Loucy (cell line): Measurements from ENCODE around the gene TTI1.

Experiments used
- H2AFZ ChIP-seq: fragments of 200-600 bp; sonication (generic); 2 replicates; pipeline ENCODE4 v1.6.0; 2016; ENCODE audit warnings: antibody characterized with exemption, mild to moderate bottlenecking, low read length, moderate library complexity
- H3F3A ChIP-seq: fragments of 200-600 bp; 2 replicates; pipeline ENCODE4 v1.6.0; 2016; ENCODE audit warnings: antibody characterized with exemption, low read depth, mild to moderate bottlenecking
- H3K27me3 ChIP-seq: fragments of 200-600 bp; sonication (generic); 2 replicates; pipeline ENCODE4 v1.6.1; 2014; ENCODE audit warnings: low read length, mild to moderate bottlenecking; ENCODE audit not compliant: insufficient read depth, poor library complexity, severe bottlenecking
- H3K36me3 ChIP-seq: fragments of 200-600 bp; sonication (generic); 2 replicates; pipeline ENCODE4 v1.6.1; 2016; ENCODE audit warnings: low read length; ENCODE audit not compliant: insufficient read depth
- H3K4me1 ChIP-seq: fragments of 200-600 bp; sonication (generic); 2 replicates; pipeline ENCODE4 v1.5.1; 2014; ENCODE audit warnings: low read length, mild to moderate bottlenecking; ENCODE audit not compliant: insufficient read depth, poor library complexity, severe bottlenecking
- H3K4me2 ChIP-seq: fragments of 200-600 bp; sonication (generic); 2 replicates; pipeline ENCODE4 v1.6.0; 2014; ENCODE audit warnings: antibody characterized with exemption, low read length, low read depth, mild to moderate bottlenecking; ENCODE audit not compliant: poor library complexity, severe bottlenecking
- H3K4me3 ChIP-seq: fragments of 200-600 bp; sonication (generic); 2 replicates; pipeline ENCODE4 v1.5.1; 2014; ENCODE audit warnings: low read length, mild to moderate bottlenecking, mixed read lengths; ENCODE audit not compliant: poor library complexity, severe bottlenecking
- H3K79me2 ChIP-seq: fragments of 200-600 bp; sonication (generic); 2 replicates; pipeline ENCODE4 v1.6.1; 2014; ENCODE audit warnings: low read length; ENCODE audit not compliant: insufficient read depth
- H3K9ac ChIP-seq: fragments of 200-600 bp; sonication (generic); 2 replicates; pipeline ENCODE4 v1.6.0; 2014; ENCODE audit warnings: mild to moderate bottlenecking, low read depth, low read length, moderate library complexity; ENCODE audit not compliant: poor library complexity, severe bottlenecking
- H3K9me2 ChIP-seq: fragments of 200-600 bp; sonication (generic); replicated peaks from 2 replicates; pipeline ENCODE4 v1.6.1; 2016; ENCODE audit warnings: low read depth, low read length, mixed read lengths
- H3K9me3 ChIP-seq: fragments of 200-600 bp; sonication (generic); 2 replicates; pipeline ENCODE4 v1.6.1; 2014; ENCODE audit warnings: mild to moderate bottlenecking, antibody characterized with exemption, low read length, low read depth; ENCODE audit not compliant: insufficient read depth
- H4K20me1 ChIP-seq: fragments of 200-600 bp; sonication (generic); 2 replicates; pipeline ENCODE4 v1.6.0; 2014; ENCODE audit warnings: antibody characterized with exemption, low read length, mild to moderate bottlenecking; ENCODE audit not compliant: insufficient read depth, poor library complexity, severe bottlenecking
- EZH2phosphoT487 ChIP-seq: fragments of 200-600 bp; IDR thresholded peaks from 2 replicates; pipeline ENCODE4 v1.6.1; 2018; ENCODE audit warnings: antibody characterized with exemption, mild to moderate bottlenecking, moderate library complexity, borderline replicate concordance
- TF ChIP-seq, protein P1 (sequence below): fragments of 200-600 bp; sonication (generic); conservative IDR thresholded peaks from 2 replicates; pipeline ENCODE4 v1.5.1; 2014; ENCODE audit warnings: mild to moderate bottlenecking, antibody characterized with exemption, low read length

TTI1 gene

DNA sequence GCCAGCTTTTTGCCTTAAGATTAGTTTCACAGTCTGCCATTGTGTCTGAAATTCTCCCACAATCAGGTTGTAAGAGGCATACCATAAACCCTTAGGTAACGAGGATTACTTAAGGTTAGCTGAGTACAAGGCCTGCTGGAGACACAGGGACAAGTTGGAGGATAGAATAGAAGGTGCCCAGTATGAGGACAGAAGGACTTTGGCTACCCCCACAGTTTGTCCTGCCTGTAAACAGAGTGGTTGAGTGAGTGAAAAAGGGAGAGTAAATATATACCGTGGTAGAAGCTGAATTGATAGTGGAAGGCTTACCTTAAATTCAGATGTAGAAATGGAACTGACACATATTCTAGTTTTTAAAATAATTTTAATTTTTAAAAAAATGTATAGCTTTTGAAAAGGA is 19.6 kb upstream of the TTI1 start:
- TF ChIP-seq, protein P1, sequence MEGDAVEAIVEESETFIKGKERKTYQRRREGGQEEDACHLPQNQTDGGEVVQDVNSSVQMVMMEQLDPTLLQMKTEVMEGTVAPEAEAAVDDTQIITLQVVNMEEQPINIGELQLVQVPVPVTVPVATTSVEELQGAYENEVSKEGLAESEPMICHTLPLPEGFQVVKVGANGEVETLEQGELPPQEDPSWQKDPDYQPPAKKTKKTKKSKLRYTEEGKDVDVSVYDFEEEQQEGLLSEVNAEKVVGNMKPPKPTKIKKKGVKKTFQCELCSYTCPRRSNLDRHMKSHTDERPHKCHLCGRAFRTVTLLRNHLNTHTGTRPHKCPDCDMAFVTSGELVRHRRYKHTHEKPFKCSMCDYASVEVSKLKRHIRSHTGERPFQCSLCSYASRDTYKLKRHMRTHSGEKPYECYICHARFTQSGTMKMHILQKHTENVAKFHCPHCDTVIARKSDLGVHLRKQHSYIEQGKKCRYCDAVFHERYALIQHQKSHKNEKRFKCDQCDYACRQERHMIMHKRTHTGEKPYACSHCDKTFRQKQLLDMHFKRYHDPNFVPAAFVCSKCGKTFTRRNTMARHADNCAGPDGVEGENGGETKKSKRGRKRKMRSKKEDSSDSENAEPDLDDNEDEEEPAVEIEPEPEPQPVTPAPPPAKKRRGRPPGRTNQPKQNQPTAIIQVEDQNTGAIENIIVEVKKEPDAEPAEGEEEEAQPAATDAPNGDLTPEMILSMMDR, result no peak
- Histone ChIP-seq H4K20me1 (peaks cover 32% of the 10 kb centered on the region), H3K79me2 (peaks cover 55% of the 10 kb centered on the region), H3F3A (no peaks in the 10 kb centered on the region), H3K9me3 (no peaks in the 10 kb centered on the region), H3K4me1 (no peaks in the 10 kb centered on the region), H3K9ac (no peak overlapping the region), H3K4me2 (no peak overlapping the region), H3K27me3 (no peaks in the 10 kb centered on the region), H3K9me2 (no peaks in the 10 kb centered on the region), H2AFZ (no peak overlapping the region), H3K4me3 (no peak overlapping the region), H3K36me3 (peaks cover 58% of the 10 kb centered on the region)

DNA sequence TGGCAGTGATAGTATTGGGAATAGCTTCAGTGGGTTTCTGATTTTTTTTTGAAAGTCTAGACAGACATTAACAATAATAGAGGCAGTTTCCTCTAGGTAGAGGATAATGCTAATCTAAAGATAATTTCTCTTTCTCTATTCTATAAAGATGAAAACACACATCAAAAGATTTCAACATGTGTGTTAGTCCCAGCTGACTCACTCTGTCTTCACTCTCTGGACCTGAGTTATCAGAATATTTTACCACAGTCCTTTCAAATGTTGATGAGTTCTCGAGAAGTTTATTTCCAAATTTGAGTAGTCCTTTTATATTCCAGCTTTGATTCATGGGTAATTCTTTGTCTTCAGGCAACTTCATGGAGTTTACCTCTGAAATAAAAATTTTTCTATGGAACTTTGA is 17.4 kb upstream of the TTI1 start:
- Histone ChIP-seq H2AFZ (no peak overlapping the region), H3K79me2 (peaks cover 74% of the 10 kb centered on the region), H3K4me1 (no peaks in the 10 kb centered on the region), H3F3A (no peaks in the 10 kb centered on the region), H3K9ac (no peak overlapping the region), H3K27me3 (no peaks in the 10 kb centered on the region), H3K9me2 (no peaks in the 10 kb centered on the region), H3K9me3 (no peaks in the 10 kb centered on the region), H4K20me1 (peaks cover 43% of the 10 kb centered on the region), H3K4me2 (no peak overlapping the region), H3K36me3 (peaks cover 59% of the 10 kb centered on the region), H3K4me3 (no peak overlapping the region)
- TF ChIP-seq, protein P1, result no peak

DNA sequence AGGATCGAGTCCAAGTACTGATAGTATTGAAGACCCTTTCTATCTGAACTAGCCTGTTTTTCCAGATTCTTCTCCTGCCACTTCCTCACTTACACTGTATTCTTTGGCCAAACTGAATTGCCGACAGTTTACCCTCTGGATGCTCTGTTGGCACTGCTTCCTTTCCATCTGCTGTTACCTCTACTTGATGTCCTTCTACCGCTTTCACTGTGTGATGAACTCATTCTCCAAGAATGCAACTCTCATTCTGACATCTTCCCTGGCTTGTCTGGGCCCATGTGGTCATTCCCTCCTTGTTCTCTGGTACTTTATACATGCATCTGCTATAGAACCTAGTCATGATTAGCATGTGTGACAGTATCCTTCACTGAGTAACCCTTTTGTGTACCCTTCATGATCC is 16.5 kb upstream of the TTI1 start:
- no peaks in the 10 kb centered on the region for H3K27me3 ChIP-seq
- H3K9ac ChIP-seq, result no peak overlapping the region
- H3F3A ChIP-seq, result no peaks in the 10 kb centered on the region
- no peaks in the 10 kb centered on the region for H3K9me3 ChIP-seq
- H3K4me1 ChIP-seq, result no peaks in the 10 kb centered on the region
- H3K79me2 ChIP-seq, result peaks cover 74% of the 10 kb centered on the region
- peaks cover 36% of the 10 kb centered on the region for H4K20me1 ChIP-seq
- no peaks in the 10 kb centered on the region for H3K9me2 ChIP-seq
- peaks cover 62% of the 10 kb centered on the region; the same call in 1 of the 2 replicates for H3K36me3 ChIP-seq
- no peak overlapping the region for H3K4me3 ChIP-seq
- no peak overlapping the region for H3K4me2 ChIP-seq
- TF ChIP-seq, protein P1, result no peak
- TF ChIP-seq EZH2phosphoT487, result no peak
- H2AFZ ChIP-seq, result no peak overlapping the region
